Epidermal melanocyte (primary cell): ENCODE data around the gene SHANK2.
"Not testable (repeated sequence)": the region's sequence is repeated elsewhere in the genome, so short reads cannot be mapped to it uniquely, and the experiment has no call there.

ENCODE experiments used
- DNase-seq: peaks from one replicate; pipeline ENCODE4 v3.0.0; 2011; ENCODE audit warnings: low spot score; ENCODE audit not compliant: insufficient read length

Gene SHANK2

GRCh38 chr11:71245601-71246391, 6.6 kb downstream of the SHANK2 start:
- no peak for DNase-seq

GRCh38 chr11:71244116-71244810, 8.1 kb downstream of the SHANK2 start:
- DNase-seq, result no peak

GRCh38 chr11:71242391-71242790, 10.0 kb downstream of the SHANK2 start:
- DNase-seq, result no peak

- no peak for DNase-seq
These were observed 10.6 kb downstream of the SHANK2 start for GRCh38 chr11:71241721-71242259.

GRCh38 chr11:71240865-71241691, 11.3 kb downstream of the SHANK2 start:
- DNase-seq, result no peak

- no peak for DNase-seq
These were observed 12.2 kb downstream of the SHANK2 start for GRCh38 chr11:71240061-71240690.

GRCh38 chr11:71239581-71239980, 12.8 kb downstream of the SHANK2 start:
- no peak for DNase-seq

GRCh38 chr11:71238941-71239340, 13.4 kb downstream of the SHANK2 start:
- no peak for DNase-seq

- DNase-seq, result no peak
These were observed 14.0 kb downstream of the SHANK2 start for GRCh38 chr11:71238285-71238875.

GRCh38 chr11:71237853-71238252, 14.5 kb downstream of the SHANK2 start:
- DNase-seq, result no peak

GRCh38 chr11:71236836-71237475, 15.4 kb downstream of the SHANK2 start:
- no peak for DNase-seq

- no peak for DNase-seq
These were observed 16.7 kb downstream of the SHANK2 start for GRCh38 chr11:71235719-71236118.

GRCh38 chr11:71233896-71234852, 18.2 kb downstream of the SHANK2 start:
- DNase-seq, result not testable (repeated sequence)

GRCh38 chr11:71232364-71232763, 20.0 kb downstream of the SHANK2 start:
- no peak for DNase-seq

- no peak for DNase-seq
These were observed 23.4 kb downstream of the SHANK2 start for GRCh38 chr11:71228961-71229360.

- DNase-seq, result no peak
These were observed 25.2 kb downstream of the SHANK2 start for GRCh38 chr11:71227058-71227659.

GRCh38 chr11:71223671-71224660, 28.4 kb downstream of the SHANK2 start:
- DNase-seq, result no peak

- no peak for DNase-seq
These were observed 29.3 kb downstream of the SHANK2 start for GRCh38 chr11:71223081-71223405.
